Stimulated activated naive CD8-positive, alpha-beta T cell treated with anti-CD3 and anti-CD28 coated beads, Interleukin-15, Interleukin-2, amounts not matched to agents 100 ng/mL and 50 ng/mL, for 24 hours (primary cell): ENCODE measurements around the gene BICDL1.
A peak's percentile ranks its signal among the peaks of the same experiment; 100 is the strongest.

ENCODE experiments used
- H3K27ac Mint-ChIP-seq: one replicate; pipeline ENCODE4 v1.8.0; 2021; ENCODE audit warnings: mild to moderate bottlenecking, mixed read lengths
- H3K27me3 Mint-ChIP-seq: one replicate; pipeline ENCODE4 v1.8.0; 2021; ENCODE audit warnings: mixed read lengths
- H3K36me3 Mint-ChIP-seq: one replicate; pipeline ENCODE4 v1.8.0; 2021; ENCODE audit warnings: low read depth, mixed read lengths
- H3K4me1 Mint-ChIP-seq: one replicate; pipeline ENCODE4 v1.8.0; 2021; ENCODE audit warnings: low read depth, mixed read lengths
- H3K4me3 Mint-ChIP-seq: one replicate; pipeline ENCODE4 v1.8.0; 2021; ENCODE audit warnings: mild to moderate bottlenecking, mixed read lengths
- H3K9me3 Mint-ChIP-seq: one replicate; pipeline ENCODE4 v1.8.0; 2021; ENCODE audit warnings: mixed read lengths

The BICDL1 gene

GRCh38 chr12:120055231-120056000 lies 66.4 kb downstream of the BICDL1 start:
- Mint-ChIP-seq H3K9me3 (no peaks in the 10 kb centered on the region), H3K27me3 (no peaks in the 10 kb centered on the region), H3K4me1 (peaks cover 13% of the 10 kb centered on the region), H3K4me3 (no peak overlapping the region), H3K27ac (no peak overlapping the region), H3K36me3 (peaks cover 39% of the 10 kb centered on the region)

- Mint-ChIP-seq H3K4me3 (no peak overlapping the region), H3K4me1 (peaks cover 15% of the 10 kb centered on the region), H3K27me3 (no peaks in the 10 kb centered on the region), H3K9me3 (no peaks in the 10 kb centered on the region), H3K36me3 (peaks cover 43% of the 10 kb centered on the region), H3K27ac (peak overlapping the region; percentile 36)
Measured at GRCh38 chr12:120056739-120057138, 67.7 kb downstream of the BICDL1 start.

GRCh38 chr12:120060196-120060595 lies 71.2 kb downstream of the BICDL1 start:
- Mint-ChIP-seq H3K9me3 (no peaks in the 10 kb centered on the region), H3K27me3 (no peaks in the 10 kb centered on the region), H3K27ac (no peak overlapping the region), H3K4me3 (no peak overlapping the region), H3K4me1 (peaks cover 16% of the 10 kb centered on the region), H3K36me3 (peaks cover 50% of the 10 kb centered on the region)

DNA sequence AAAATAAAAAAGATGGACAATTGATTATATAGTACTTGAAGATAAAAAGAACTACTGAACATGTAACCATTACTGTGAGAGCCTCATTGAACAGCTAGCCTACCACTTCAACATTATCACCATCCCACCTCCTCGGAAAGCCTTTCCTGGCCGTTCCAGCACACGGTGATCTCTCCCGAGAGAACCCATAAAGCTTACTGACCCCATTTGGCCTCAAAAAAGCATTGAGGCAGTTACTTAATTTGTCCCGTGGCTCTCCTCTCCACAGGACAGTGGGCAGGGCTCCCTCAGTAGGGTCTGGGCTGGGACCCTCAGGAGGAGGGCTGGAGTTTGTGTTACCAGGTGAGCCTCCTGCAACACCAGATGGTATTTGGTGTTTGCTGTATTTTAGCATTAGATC lies 71.7 kb downstream of the BICDL1 start:
- no peak overlapping the region for H3K4me3 Mint-ChIP-seq
- H3K27me3 Mint-ChIP-seq, result no peaks in the 10 kb centered on the region
- no peaks in the 10 kb centered on the region for H3K9me3 Mint-ChIP-seq
- H3K36me3 Mint-ChIP-seq, result peaks cover 52% of the 10 kb centered on the region
- H3K4me1 Mint-ChIP-seq, result peaks cover 16% of the 10 kb centered on the region
- no peak overlapping the region for H3K27ac Mint-ChIP-seq

DNA sequence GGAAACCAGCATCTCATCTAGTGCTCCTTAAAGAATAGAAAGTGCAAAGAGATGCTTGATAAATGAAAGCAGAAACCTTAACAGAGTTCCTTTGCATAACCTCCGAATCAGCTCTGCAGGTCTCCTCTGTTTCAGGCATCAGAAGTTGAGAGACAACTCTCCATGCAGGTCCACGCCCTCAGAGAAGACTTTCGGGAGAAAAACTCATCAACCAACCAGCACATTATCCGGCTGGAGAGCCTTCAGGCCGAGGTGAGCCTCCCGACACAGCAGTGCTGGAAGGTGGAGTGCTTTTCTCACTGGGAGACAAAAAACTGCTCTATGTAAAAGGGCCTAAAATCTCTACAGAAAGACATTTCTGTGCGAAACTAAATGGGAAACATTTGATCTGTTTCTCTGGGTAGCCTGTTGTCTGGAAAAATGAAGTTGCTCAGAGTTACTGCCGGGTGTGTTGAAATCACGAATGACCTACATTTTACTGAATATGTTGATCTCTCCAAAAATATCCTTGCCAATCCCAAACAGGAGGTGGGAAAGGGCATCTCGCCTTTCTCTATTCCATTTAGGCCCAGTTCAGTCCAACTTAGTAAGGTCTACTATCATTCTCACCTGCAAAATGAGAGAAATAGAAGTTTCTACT lies 72.7 kb downstream of the BICDL1 start:
- H3K4me3 Mint-ChIP-seq, result no peak overlapping the region
- H3K9me3 Mint-ChIP-seq, result no peaks in the 10 kb centered on the region
- peaks cover 62% of the 10 kb centered on the region for H3K36me3 Mint-ChIP-seq
- H3K27me3 Mint-ChIP-seq, result no peaks in the 10 kb centered on the region
- H3K27ac Mint-ChIP-seq, result no peak overlapping the region
- peaks cover 16% of the 10 kb centered on the region for H3K4me1 Mint-ChIP-seq

DNA sequence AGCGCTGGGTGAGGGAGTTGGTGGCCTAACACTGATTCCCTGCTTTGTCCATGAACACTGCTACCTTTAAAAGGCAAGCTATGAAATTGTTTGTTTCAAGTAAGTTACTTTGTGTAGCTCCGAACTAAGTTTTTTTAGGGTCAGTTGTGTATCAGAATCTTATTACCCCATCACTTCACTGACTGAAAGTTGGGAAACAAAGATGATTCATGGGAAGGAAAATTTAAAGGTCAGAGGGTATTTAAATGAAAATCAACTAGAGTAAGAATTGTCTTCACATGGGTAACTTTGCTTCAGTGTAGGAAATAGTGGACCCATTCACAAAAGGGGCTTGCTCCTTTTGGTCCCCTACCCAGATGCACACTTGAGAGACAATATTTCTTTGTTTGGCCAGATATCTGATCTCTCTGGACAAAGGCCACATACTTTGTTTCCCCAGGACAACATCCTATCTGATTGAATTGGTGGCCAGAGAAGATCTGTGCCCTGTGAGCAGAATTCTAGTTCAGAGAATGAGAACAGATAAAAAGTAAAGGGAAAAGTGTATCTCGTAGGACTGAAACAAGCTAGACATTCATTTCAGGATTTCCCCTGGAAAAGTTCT lies 74.0 kb downstream of the BICDL1 start:
- no peaks in the 10 kb centered on the region for H3K27me3 Mint-ChIP-seq
- H3K9me3 Mint-ChIP-seq, result no peaks in the 10 kb centered on the region
- no peak overlapping the region for H3K4me3 Mint-ChIP-seq
- peaks cover 16% of the 10 kb centered on the region for H3K4me1 Mint-ChIP-seq
- no peak overlapping the region for H3K27ac Mint-ChIP-seq
- H3K36me3 Mint-ChIP-seq, result peaks cover 72% of the 10 kb centered on the region

GRCh38 chr12:120064054-120064940 lies 75.3 kb downstream of the BICDL1 start:
- H3K9me3 Mint-ChIP-seq, result no peaks in the 10 kb centered on the region
- H3K4me1 Mint-ChIP-seq, result peaks cover 16% of the 10 kb centered on the region
- no peak overlapping the region for H3K4me3 Mint-ChIP-seq
- peaks cover 79% of the 10 kb centered on the region for H3K36me3 Mint-ChIP-seq
- H3K27ac Mint-ChIP-seq, result no peak overlapping the region
- H3K27me3 Mint-ChIP-seq, result no peaks in the 10 kb centered on the region

GRCh38 chr12:120065472-120065871 lies 76.4 kb downstream of the BICDL1 start:
- no peak overlapping the region for H3K27ac Mint-ChIP-seq
- no peak overlapping the region for H3K4me3 Mint-ChIP-seq
- peaks cover 84% of the 10 kb centered on the region for H3K36me3 Mint-ChIP-seq
- peaks cover 9% of the 10 kb centered on the region for H3K4me1 Mint-ChIP-seq
- no peaks in the 10 kb centered on the region for H3K9me3 Mint-ChIP-seq
- H3K27me3 Mint-ChIP-seq, result no peaks in the 10 kb centered on the region

DNA sequence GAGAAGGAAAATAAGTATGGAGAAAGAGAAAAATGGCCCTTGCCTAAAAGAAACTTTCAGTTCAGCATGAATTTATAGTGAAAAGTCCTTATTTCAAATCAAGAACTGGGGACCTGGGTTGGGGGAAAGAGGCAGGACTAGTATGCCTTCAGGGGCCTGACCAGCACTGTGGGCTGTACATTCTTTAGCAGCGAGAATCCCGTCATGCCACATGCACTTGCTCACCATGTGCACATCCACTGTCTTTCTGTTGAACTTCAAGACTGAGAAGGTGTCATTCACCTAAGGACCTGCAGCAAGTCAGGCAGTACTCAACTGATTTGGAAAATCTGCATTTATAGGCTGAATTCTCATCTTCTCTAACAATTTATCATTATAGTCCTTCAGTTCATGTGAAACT lies 77.3 kb downstream of the BICDL1 start:
- Mint-ChIP-seq H3K36me3 (peaks cover 83% of the 10 kb centered on the region), H3K27ac (peak overlapping the region; percentile 23), H3K4me1 (peaks cover 7% of the 10 kb centered on the region), H3K9me3 (no peaks in the 10 kb centered on the region), H3K4me3 (no peak overlapping the region), H3K27me3 (no peaks in the 10 kb centered on the region)

DNA sequence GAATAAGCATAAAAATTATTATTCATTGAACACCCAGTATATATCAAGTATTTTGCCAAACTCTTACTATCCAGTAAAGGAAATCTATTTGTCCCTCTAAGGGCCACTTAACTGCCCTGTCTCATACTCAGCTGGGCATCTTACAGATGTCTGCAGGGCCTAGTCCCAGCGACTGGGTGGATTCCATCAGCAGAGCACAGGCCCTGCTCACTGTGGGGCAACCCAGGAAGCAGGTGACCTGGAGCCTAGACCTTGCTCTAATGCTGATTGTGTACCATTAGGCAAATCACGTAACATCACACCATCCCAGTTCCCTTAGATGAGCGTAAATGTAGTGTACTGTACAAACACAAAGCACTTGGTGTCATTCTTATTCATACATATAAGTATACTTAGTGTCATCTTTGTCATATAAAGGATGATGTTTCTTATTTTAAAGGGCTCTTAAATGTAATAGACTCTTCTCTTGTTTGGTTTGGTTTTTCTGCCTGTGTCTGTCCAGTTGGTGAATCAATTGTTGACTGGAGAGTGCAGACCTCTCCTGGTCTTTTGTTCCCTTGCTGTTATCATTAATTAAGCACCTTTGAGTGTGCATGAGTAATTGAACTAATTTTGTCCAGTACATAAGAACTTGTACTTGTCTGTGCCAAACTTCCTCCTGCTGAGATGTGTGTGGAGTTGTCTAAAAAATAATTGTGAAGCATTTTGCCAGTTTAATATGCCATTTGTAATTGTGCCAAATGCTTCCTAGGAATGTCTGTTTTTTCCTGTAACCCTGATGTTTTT lies 78.2 kb downstream of the BICDL1 start:
- Mint-ChIP-seq H3K9me3 (no peaks in the 10 kb centered on the region), H3K36me3 (peaks cover 85% of the 10 kb centered on the region), H3K27ac (no peak overlapping the region)

DNA sequence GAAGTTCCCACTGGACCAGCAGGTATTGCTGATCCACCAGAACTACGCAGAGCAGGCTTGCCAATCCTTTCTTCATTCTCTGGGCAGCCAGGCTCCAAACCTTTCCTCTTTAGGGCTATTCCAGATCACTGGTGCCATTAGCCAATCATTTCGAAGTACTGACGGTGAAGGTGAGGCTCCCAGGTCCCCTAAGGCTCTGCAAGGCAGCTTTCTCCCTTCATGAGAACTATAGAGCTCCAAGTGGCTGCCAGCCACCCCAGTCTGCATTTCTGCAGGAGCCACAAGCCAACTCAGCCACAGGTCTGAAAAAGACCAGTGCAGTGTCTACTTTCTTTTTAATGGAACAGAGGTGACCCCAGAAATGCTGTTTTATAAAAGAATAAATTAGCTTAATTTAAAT lies 78.9 kb downstream of the BICDL1 start:
- Mint-ChIP-seq H3K9me3 (no peaks in the 10 kb centered on the region), H3K36me3 (peaks cover 86% of the 10 kb centered on the region), H3K4me1 (peaks cover 3% of the 10 kb centered on the region), H3K27me3 (no peaks in the 10 kb centered on the region), H3K4me3 (no peak overlapping the region), H3K27ac (no peak overlapping the region)

More for the DNA sequence above, 78.2 kb downstream of the BICDL1 start:
- Mint-ChIP-seq H3K4me1 (peaks cover 7% of the 10 kb centered on the region), H3K4me3 (no peak overlapping the region), H3K27me3 (no peaks in the 10 kb centered on the region)

DNA sequence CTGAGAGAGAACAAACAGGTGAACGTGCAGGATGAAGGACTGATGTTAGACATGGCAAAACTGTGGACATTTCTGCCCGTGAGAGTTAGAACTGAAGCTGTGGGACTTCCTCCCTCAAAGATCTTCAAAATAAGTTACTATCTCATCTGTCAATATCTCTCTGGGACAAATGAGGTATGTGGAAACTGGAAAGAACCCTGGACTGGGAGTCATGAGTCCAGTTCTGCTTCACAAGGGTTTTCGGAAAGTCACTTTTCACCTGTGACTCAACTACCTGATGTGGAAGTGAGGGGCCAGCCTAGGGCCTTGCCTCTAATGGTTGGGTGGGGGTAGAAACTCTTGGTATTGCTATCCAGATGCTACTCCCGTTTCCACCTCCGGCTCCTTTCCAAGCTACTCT lies 80.2 kb downstream of the BICDL1 start:
- Mint-ChIP-seq H3K4me1 (peaks cover 4% of the 10 kb centered on the region), H3K27ac (no peak overlapping the region), H3K9me3 (no peaks in the 10 kb centered on the region), H3K4me3 (no peak overlapping the region), H3K36me3 (peaks cover 88% of the 10 kb centered on the region), H3K27me3 (no peaks in the 10 kb centered on the region)

- H3K4me3 Mint-ChIP-seq, result no peak overlapping the region
- no peaks in the 10 kb centered on the region for H3K9me3 Mint-ChIP-seq
- H3K27me3 Mint-ChIP-seq, result no peaks in the 10 kb centered on the region
- H3K4me1 Mint-ChIP-seq, result peaks cover 13% of the 10 kb centered on the region
- no peak overlapping the region for H3K27ac Mint-ChIP-seq
- H3K36me3 Mint-ChIP-seq, result peaks cover 82% of the 10 kb centered on the region
Measured at GRCh38 chr12:120071493-120072020, 82.5 kb downstream of the BICDL1 start.
